HL-60 (cell line): ENCODE measurements around the gene ANO10.

ENCODE experiments used
- DNase-seq, 2 experiments: peaks; one replicate each; pipeline ENCODE4 v3.0.0-alpha.2; 2010 to 2020; ENCODE audit warnings: low read depth in 1 of 2, low spot score in 1 of 2
- H3K27ac ChIP-seq: fragments of 250-450 bp; sonication (Bioruptor Pico); replicated peaks from 2 replicates; pipeline ENCODE4 v1.5.1; 2020; ENCODE audit warnings: mild to moderate bottlenecking, moderate library complexity
- H3K27me3 ChIP-seq: fragments of 250-450 bp; sonication (Bioruptor Pico); 2 replicates; pipeline ENCODE4 v1.5.1; 2021; ENCODE audit warnings: mild to moderate bottlenecking, moderate library complexity; ENCODE audit not compliant: insufficient read depth, poor library complexity, severe bottlenecking
- H3K4me3 ChIP-seq: replicated peaks from 2 replicates; pipeline ENCODE4 v1.5.1; 2011; ENCODE audit warnings: mild to moderate bottlenecking, control low read depth, low read length; ENCODE audit not compliant: insufficient read depth
- CTCF ChIP-seq: IDR thresholded peaks from one replicate; pipeline ENCODE4 v1.5.1; 2011; ENCODE audit warnings: low read length, control low read depth, inconsistent platforms; ENCODE audit not compliant: insufficient read depth
- GABPA ChIP-seq: IDR thresholded peaks from 2 replicates; pipeline ENCODE4 v1.6.1; 2012; ENCODE audit warnings: low read depth
- POLR2AphosphoS5 ChIP-seq: IDR thresholded peaks from 2 replicates; pipeline ENCODE4 v1.6.1; 2012; ENCODE audit warnings: low read depth
- REST ChIP-seq: IDR thresholded peaks from 2 replicates; pipeline ENCODE4 v1.6.1; 2012; ENCODE audit warnings: low read depth; ENCODE audit not compliant: insufficient replicate concordance
- SPI1 ChIP-seq: IDR thresholded peaks from 2 replicates; pipeline ENCODE4 v1.6.1; 2012; ENCODE audit warnings: low read depth, mild to moderate bottlenecking, borderline replicate concordance

ANO10 gene

GRCh38 chr3:43334976-43335375 lies 286.8 kb downstream of the ANO10 start:
- DNase-seq, result no peak
- Histone ChIP-seq H3K27me3 (no peaks in the 10 kb centered on the region), H3K27ac (no peak overlapping the region), H3K4me3 (no peak overlapping the region)
- no peak for TF ChIP-seq POLR2AphosphoS5
- TF ChIP-seq GABPA, result no peak
- no peak for TF ChIP-seq SPI1
- TF ChIP-seq REST, result no peak
- TF ChIP-seq CTCF, result no peak

GRCh38 chr3:43331381-43331780 lies 290.4 kb downstream of the ANO10 start:
- Histone ChIP-seq H3K27ac (peak overlapping the region; percentile 42), H3K27me3 (no peaks in the 10 kb centered on the region), H3K4me3 (no peak overlapping the region)
- TF ChIP-seq POLR2AphosphoS5 (no peak), SPI1 (peak; percentile 19; the same call in 1 of the 2 replicates), REST (no peak), GABPA (no peak), CTCF (no peak)
- DNase-seq, result peak; percentile 28 to 39

- no peak for DNase-seq
- no peak for TF ChIP-seq CTCF
- TF ChIP-seq SPI1, result no peak
- no peak for TF ChIP-seq REST
- TF ChIP-seq POLR2AphosphoS5, result no peak
- no peak for TF ChIP-seq GABPA
- no peaks in the 10 kb centered on the region for H3K27me3 ChIP-seq
- H3K4me3 ChIP-seq, result no peak overlapping the region
- H3K27ac ChIP-seq, result peak overlapping the region; percentile 39
These were observed 290.8 kb downstream of the ANO10 start for GRCh38 chr3:43330981-43331380.
